HEK293 (cell line): Measurements from ENCODE around the gene SH3BP2.

Experiments
- BCL11B ChIP-seq: fragments of 450-650 bp; formaldehyde crosslinking; IDR thresholded peaks from 2 replicates; pipeline ENCODE4 v1.5.1; 2016; ENCODE audit warnings: low read depth, missing biosample characterization, missing genetic modification characterization
- GLI4 ChIP-seq: fragments of 450-650 bp; formaldehyde crosslinking; IDR thresholded peaks from 2 replicates; pipeline ENCODE4 v1.5.1; 2016; ENCODE audit warnings: missing biosample characterization, missing genetic modification characterization
- HOXA7 ChIP-seq: sonication (generic); formaldehyde crosslinking; IDR thresholded peaks from 2 replicates; pipeline ENCODE4 v1.8.1; 2022; ENCODE audit warnings: missing genetic modification reagents, borderline replicate concordance
- SETDB1 ChIP-seq: IDR thresholded peaks from one replicate; pipeline ENCODE4 v1.6.1; 2017; ENCODE audit warnings: mild to moderate bottlenecking, low read length, moderate library complexity, mixed read lengths; ENCODE audit not compliant: insufficient read length
- ZBTB8A ChIP-seq: fragments of 450-650 bp; formaldehyde crosslinking; IDR thresholded peaks from 2 replicates; pipeline ENCODE4 v1.5.1; 2016; ENCODE audit warnings: missing biosample characterization, missing genetic modification characterization
- ZNF121 ChIP-seq: fragments of 450-650 bp; formaldehyde crosslinking; IDR thresholded peaks from 2 replicates; pipeline ENCODE4 v1.5.1; 2016; ENCODE audit warnings: missing biosample characterization, missing genetic modification characterization
- ZNF214 ChIP-seq: fragments of 450-650 bp; formaldehyde crosslinking; IDR thresholded peaks from 2 replicates; pipeline ENCODE4 v1.5.1; 2017; ENCODE audit warnings: missing biosample characterization, mild to moderate bottlenecking, missing genetic modification characterization, borderline replicate concordance
- ZNF248 ChIP-seq: fragments of 450-650 bp; formaldehyde crosslinking; IDR thresholded peaks from 2 replicates; pipeline ENCODE4 v1.5.1; 2017; ENCODE audit warnings: missing biosample characterization, missing genetic modification characterization
- ZNF677 ChIP-seq: fragments of 450-650 bp; IDR thresholded peaks from 2 replicates; pipeline ENCODE4 v1.5.0; 2018; ENCODE audit warnings: missing biosample characterization, mild to moderate bottlenecking, missing genetic modification characterization, moderate library complexity
- ZXDB ChIP-seq: fragments of 450-650 bp; formaldehyde crosslinking; IDR thresholded peaks from 2 replicates; pipeline ENCODE4 v1.5.1; 2016; ENCODE audit warnings: missing biosample characterization, missing genetic modification characterization
- TF ChIP-seq, protein P1 (sequence below): sonication (generic); formaldehyde crosslinking; IDR thresholded peaks from 2 replicates; pipeline ENCODE4 v1.8.1; 2022; ENCODE audit warnings: mild to moderate bottlenecking, moderate library complexity, missing genetic modification reagents
- TF ChIP-seq, protein P2 (sequence below): IDR thresholded peaks from 2 replicates; pipeline ENCODE4 v1.6.1; 2011; ENCODE audit warnings: mild to moderate bottlenecking, low read depth, low read length, borderline replicate concordance
- TF ChIP-seq, protein P3 (sequence below): fragments of 450-650 bp; formaldehyde crosslinking; IDR thresholded peaks from 2 replicates; pipeline ENCODE4 v1.5.1; 2016; ENCODE audit warnings: missing biosample characterization, missing genetic modification characterization
- TF ChIP-seq, protein P4 (sequence below): fragments of 450-650 bp; formaldehyde crosslinking; IDR thresholded peaks from 2 replicates; pipeline ENCODE4 v1.5.1; 2016; ENCODE audit warnings: missing biosample characterization, missing genetic modification characterization, borderline replicate concordance

DNA sequence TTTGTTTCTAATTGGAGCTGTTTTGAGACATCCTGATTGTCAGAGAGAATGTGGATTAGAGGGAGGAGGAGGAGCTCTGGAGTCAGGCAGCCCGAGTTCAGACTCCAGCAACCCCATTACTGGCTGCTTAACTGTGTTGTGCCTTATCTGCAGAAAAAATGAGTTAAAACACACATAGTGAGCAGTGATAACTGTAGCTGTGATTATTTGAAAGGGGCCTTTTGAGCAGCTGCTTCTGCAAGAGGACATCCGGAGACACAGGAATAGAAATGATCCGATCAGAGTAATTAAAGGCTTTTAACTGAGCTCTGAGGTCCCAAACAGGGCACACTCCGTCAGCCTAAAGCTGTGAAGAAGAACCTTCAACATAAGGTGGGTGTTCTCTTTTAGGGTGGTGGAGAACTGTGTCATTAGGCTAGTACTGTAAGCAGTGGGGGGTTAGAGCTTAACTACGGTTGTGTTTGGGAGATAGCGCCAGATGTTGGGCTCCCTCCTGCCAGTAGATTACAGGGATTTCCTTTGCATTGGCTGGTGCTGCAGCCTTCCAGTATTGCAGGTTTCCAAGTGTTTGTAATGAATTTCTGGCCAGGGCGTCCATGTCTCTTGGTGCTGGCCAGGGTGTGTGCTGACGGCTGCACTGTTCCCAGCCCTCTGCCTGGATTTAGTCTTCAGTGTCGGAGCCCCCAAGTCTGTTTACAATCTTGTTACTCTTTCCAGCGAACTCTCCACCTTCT lies 75.0 kb downstream of the SH3BP2 start:
- TF ChIP-seq ZBTB8A (tag by site-specific recombination), result no peak
- no peak for TF ChIP-seq ZNF214 (tag by site-specific recombination)
- TF ChIP-seq HOXA7 (CRISPR knock-in tag), result no peak
- TF ChIP-seq, protein P1, sequence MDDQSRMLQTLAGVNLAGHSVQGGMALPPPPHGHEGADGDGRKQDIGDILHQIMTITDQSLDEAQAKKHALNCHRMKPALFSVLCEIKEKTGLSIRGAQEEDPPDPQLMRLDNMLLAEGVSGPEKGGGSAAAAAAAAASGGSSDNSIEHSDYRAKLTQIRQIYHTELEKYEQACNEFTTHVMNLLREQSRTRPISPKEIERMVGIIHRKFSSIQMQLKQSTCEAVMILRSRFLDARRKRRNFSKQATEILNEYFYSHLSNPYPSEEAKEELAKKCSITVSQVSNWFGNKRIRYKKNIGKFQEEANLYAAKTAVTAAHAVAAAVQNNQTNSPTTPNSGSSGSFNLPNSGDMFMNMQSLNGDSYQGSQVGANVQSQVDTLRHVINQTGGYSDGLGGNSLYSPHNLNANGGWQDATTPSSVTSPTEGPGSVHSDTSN (CRISPR knock-in tag), result no peak
- TF ChIP-seq SETDB1, result no peak
- TF ChIP-seq, protein P2, sequence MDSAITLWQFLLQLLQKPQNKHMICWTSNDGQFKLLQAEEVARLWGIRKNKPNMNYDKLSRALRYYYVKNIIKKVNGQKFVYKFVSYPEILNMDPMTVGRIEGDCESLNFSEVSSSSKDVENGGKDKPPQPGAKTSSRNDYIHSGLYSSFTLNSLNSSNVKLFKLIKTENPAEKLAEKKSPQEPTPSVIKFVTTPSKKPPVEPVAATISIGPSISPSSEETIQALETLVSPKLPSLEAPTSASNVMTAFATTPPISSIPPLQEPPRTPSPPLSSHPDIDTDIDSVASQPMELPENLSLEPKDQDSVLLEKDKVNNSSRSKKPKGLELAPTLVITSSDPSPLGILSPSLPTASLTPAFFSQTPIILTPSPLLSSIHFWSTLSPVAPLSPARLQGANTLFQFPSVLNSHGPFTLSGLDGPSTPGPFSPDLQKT, result no peak
- TF ChIP-seq ZXDB (tag by site-specific recombination), result no peak
- TF ChIP-seq BCL11B, result no peak
- TF ChIP-seq, protein P3, sequence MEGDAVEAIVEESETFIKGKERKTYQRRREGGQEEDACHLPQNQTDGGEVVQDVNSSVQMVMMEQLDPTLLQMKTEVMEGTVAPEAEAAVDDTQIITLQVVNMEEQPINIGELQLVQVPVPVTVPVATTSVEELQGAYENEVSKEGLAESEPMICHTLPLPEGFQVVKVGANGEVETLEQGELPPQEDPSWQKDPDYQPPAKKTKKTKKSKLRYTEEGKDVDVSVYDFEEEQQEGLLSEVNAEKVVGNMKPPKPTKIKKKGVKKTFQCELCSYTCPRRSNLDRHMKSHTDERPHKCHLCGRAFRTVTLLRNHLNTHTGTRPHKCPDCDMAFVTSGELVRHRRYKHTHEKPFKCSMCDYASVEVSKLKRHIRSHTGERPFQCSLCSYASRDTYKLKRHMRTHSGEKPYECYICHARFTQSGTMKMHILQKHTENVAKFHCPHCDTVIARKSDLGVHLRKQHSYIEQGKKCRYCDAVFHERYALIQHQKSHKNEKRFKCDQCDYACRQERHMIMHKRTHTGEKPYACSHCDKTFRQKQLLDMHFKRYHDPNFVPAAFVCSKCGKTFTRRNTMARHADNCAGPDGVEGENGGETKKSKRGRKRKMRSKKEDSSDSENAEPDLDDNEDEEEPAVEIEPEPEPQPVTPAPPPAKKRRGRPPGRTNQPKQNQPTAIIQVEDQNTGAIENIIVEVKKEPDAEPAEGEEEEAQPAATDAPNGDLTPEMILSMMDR (tag by site-specific recombination), result no peak
- TF ChIP-seq, protein P4, sequence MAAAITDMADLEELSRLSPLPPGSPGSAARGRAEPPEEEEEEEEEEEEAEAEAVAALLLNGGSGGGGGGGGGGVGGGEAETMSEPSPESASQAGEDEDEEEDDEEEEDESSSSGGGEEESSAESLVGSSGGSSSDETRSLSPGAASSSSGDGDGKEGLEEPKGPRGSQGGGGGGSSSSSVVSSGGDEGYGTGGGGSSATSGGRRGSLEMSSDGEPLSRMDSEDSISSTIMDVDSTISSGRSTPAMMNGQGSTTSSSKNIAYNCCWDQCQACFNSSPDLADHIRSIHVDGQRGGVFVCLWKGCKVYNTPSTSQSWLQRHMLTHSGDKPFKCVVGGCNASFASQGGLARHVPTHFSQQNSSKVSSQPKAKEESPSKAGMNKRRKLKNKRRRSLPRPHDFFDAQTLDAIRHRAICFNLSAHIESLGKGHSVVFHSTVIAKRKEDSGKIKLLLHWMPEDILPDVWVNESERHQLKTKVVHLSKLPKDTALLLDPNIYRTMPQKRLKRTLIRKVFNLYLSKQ, result no peak
- no peak for TF ChIP-seq ZNF121 (tag by site-specific recombination)
- no peak for TF ChIP-seq ZNF248 (tag by site-specific recombination)
- TF ChIP-seq ZNF677, result no peak
- no peak for TF ChIP-seq GLI4 (tag by site-specific recombination)
